GM12872 (cell line): ENCODE results near the gene KRT78.

ENCODE experiments used
- TF ChIP-seq, protein P1 (sequence below): IDR thresholded peaks from 3 replicates; pipeline ENCODE4 v1.5.1; 2011; ENCODE audit warnings: low read depth, mild to moderate bottlenecking, low read length, moderate library complexity; ENCODE audit not compliant: insufficient read depth

KRT78 gene

DNA sequence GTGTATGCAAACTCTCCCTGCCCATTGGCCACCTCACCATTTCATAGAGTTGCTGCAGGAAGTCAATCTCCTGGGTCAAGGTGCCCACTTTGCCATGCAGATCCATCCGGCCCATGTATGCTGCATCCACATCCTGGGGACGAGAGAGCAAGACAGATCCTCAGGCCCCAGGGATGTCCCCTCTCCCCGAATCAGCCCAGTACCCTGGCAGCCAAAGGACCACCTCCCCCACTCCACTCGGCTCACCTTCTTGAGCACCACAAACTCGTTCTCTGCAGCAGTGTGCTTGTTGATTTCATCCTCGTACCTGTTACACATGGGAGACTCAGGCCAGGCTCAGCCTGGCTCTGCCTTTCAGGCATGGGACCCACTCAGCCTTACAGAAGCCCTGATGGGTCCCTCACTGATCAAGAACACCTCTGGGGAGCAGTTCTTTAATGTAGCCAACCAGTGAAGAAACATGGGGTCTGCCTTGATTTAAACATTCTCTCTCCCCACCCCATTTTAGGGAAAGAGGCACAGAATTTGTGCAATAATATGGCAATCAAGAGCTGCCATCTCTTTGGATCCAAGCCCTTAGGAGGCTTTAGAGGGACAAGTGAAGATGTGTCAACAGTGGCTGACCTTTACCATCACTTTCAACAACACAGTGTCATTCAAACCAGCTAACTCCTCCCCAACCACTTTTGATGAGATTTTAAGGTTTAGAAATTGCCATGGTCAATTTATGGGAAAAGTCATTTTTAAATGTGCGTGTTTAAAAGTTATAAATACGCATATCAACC, 18.6 kb downstream of the KRT78 start:
- TF ChIP-seq, protein P1, sequence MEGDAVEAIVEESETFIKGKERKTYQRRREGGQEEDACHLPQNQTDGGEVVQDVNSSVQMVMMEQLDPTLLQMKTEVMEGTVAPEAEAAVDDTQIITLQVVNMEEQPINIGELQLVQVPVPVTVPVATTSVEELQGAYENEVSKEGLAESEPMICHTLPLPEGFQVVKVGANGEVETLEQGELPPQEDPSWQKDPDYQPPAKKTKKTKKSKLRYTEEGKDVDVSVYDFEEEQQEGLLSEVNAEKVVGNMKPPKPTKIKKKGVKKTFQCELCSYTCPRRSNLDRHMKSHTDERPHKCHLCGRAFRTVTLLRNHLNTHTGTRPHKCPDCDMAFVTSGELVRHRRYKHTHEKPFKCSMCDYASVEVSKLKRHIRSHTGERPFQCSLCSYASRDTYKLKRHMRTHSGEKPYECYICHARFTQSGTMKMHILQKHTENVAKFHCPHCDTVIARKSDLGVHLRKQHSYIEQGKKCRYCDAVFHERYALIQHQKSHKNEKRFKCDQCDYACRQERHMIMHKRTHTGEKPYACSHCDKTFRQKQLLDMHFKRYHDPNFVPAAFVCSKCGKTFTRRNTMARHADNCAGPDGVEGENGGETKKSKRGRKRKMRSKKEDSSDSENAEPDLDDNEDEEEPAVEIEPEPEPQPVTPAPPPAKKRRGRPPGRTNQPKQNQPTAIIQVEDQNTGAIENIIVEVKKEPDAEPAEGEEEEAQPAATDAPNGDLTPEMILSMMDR, result no peak

GRCh38 chr12:52828591-52829021, 20.2 kb downstream of the KRT78 start:
- TF ChIP-seq, protein P1, result no peak

GRCh38 chr12:52828156-52828555, 20.6 kb downstream of the KRT78 start:
- TF ChIP-seq, protein P1, result no peak

GRCh38 chr12:52827499-52828090, 21.2 kb downstream of the KRT78 start:
- TF ChIP-seq, protein P1, result no peak

- TF ChIP-seq, protein P1, result no peak
These were observed 21.9 kb downstream of the KRT78 start for GRCh38 chr12:52826611-52827498.

DNA sequence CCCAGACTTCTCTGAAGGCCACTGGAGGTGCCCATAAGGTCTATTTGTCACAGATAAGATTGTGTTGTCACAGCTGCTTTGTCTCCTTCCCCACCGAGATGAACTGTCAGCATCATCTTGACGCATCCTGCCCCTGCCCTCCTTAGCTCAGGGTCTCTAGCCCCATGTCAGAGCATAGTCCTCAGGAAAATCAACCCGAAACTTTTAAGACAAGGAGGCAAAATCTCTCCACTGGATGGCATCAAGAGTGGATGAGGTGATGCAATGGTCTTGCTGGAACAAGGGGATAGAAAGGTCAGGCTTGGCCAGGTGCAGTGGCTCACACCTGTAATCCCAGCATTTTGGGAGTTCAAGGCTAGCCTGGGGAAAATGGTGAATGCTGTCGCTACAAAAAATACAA, 22.8 kb downstream of the KRT78 start:
- TF ChIP-seq, protein P1, result no peak

DNA sequence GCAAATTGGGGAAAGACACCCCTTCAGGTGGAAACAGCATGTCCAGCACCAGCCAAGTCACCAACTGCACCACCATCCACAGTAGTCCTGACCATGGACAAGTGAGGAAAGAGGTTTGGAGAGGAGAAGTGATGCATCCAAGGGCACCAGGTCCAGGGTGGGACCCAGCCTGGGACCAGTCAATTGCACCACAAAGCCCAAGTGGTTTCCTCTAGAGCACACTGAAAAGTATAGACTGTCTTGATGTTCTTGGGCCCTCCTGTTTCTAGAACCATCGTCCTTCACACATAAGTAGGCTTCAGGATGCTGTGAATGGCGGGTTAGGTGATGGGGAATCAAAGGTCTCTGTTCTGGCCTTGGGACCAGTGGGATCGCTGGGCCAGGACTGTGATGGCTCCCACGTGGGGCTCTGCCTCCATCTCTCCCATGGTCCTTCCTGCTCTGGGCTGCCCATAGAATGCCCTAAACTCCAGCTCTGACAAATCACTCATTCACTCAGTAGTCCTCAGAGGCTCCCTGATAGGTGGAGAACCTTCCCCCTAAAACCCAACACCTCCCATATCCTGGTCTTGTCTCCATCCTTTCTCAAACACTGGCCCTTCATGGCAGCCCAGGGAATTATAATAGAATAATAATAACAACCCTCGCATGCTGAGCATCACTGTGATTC, 23.9 kb downstream of the KRT78 start:
- TF ChIP-seq, protein P1, result no peak
